ENCODE data around the gene HSD11B1. TPM values are rescaled to one million over a fixed set of nuclear protein-coding genes. Genes with fewer than 3 reads are reported as not detected.

The HSD11B1 gene
- total RNA-seq, 1 experiment from 2014 or later = not detected

- no peaks in the 10 kb centered on the region for H3K4me1 ChIP-seq (ENCODE audit: control insufficient read depth, insufficient read depth, low read length)
- POLR2A ChIA-PET = no interaction called here
- H3K36me3 ChIP-seq (ENCODE audit: control insufficient read depth, insufficient read depth, low read length) = no peaks in the 10 kb centered on the region
- H3K4me3 ChIP-seq (ENCODE audit: low read depth in 2 of 2, low read length in 2 of 2) = no peak overlapping the region
- CTCF ChIA-PET = no interaction called here
- no peak for ATAC-seq
- in situ Hi-C loops (cut with HindIII; ENCODE audit: low pct_unique_long_range_greater_than_20kb, low sequenced_read_pairs) (no loop called here), intact Hi-C loops (cut with micrococcal nuclease; ENCODE audit: unreplicated experiment) (no loop called here)
- DNase-seq (ENCODE audit: low read depth, low spot score) = no peak
- H3K27ac ChIP-seq (ENCODE audit: low read length) = no peak overlapping the region
- no peaks in the 10 kb centered on the region for H3K27me3 ChIP-seq (ENCODE audit: control insufficient read depth, insufficient read depth, low read length)
- H3K9me3 ChIP-seq (ENCODE audit: control insufficient read depth, insufficient read depth, low read depth, low read length) = no peaks in the 10 kb centered on the region
- BruUV-seq (replicated peaks) = no TSS peak
- TF ChIP-seq TCF7L2 (IDR thresholded peaks at IDR 0.05; ENCODE audit: low read depth, low read length) (no peak), REST (IDR thresholded peaks at IDR 0.05; ENCODE audit: insufficient read depth in 1 of 2, low read depth in 2 of 2, low read length in 1 of 2) (no peak), SIN3A (IDR thresholded peaks at IDR 0.05; ENCODE audit: borderline replicate concordance, insufficient read depth, low read depth, low read length) (no peak), POLR2AphosphoS5 (IDR thresholded peaks at IDR 0.05; ENCODE audit: low read depth, low read length) (no peak), CTCF (IDR thresholded peaks at IDR 0.05) (no peak)
Measured at GRCh38 chr1:209752890-209753289, 48.2 kb downstream of the HSD11B1 start.

GRCh38 chr1:209755256-209755655, 50.6 kb downstream of the HSD11B1 start:
- CTCF ChIA-PET = no interaction called here

More at GRCh38 chr1:209755256-209755655, 50.6 kb downstream of the HSD11B1 start:
- no TSS peak for BruUV-seq (replicated peaks)
- no peak for ATAC-seq
- no peak for TF ChIP-seq TCF7L2 (IDR thresholded peaks at IDR 0.05; ENCODE audit: low read depth, low read length)
- TF ChIP-seq CTCF (IDR thresholded peaks at IDR 0.05) = no peak
- TF ChIP-seq REST (IDR thresholded peaks at IDR 0.05; ENCODE audit: insufficient read depth in 1 of 2, low read depth in 2 of 2, low read length in 1 of 2) = no peak
- no peak for TF ChIP-seq SIN3A (IDR thresholded peaks at IDR 0.05; ENCODE audit: borderline replicate concordance, insufficient read depth, low read depth, low read length)
- TF ChIP-seq POLR2AphosphoS5 (IDR thresholded peaks at IDR 0.05; ENCODE audit: low read depth, low read length) = no peak
- Histone ChIP-seq H3K4me3 (ENCODE audit: low read depth in 2 of 2, low read length in 2 of 2) (no peak overlapping the region), H3K4me1 (ENCODE audit: control insufficient read depth, insufficient read depth, low read length) (no peaks in the 10 kb centered on the region), H3K9me3 (ENCODE audit: control insufficient read depth, insufficient read depth, low read depth, low read length) (no peaks in the 10 kb centered on the region), H3K36me3 (ENCODE audit: control insufficient read depth, insufficient read depth, low read length) (no peaks in the 10 kb centered on the region), H3K27ac (ENCODE audit: low read length) (no peak overlapping the region), H3K27me3 (ENCODE audit: control insufficient read depth, insufficient read depth, low read length) (no peaks in the 10 kb centered on the region)
- in situ Hi-C loops (cut with HindIII; ENCODE audit: low pct_unique_long_range_greater_than_20kb, low sequenced_read_pairs) (no loop called here), intact Hi-C loops (cut with micrococcal nuclease; ENCODE audit: unreplicated experiment) (no loop called here)
- no peak for DNase-seq (ENCODE audit: low read depth, low spot score)
- POLR2A ChIA-PET = no interaction called here
